Fibroblast of lung (primary cell): ENCODE data around the gene MAN1A1. TPM values are rescaled to one million over a fixed set of nuclear protein-coding genes. Genes with fewer than 3 reads are reported as not detected.

Experiments
- DNase-seq, 2 donors: peaks; one replicate each; pipeline versions ENCODE4 v3.0.0 to v3.0.0-alpha.2; 2010; ENCODE audit warnings: low read depth in 2 of 2
- H2AFZ ChIP-seq: 2 replicates; pipeline ENCODE4 v1.5.1; 2012; ENCODE audit warnings: low read length, control low read depth, inconsistent platforms
- H3K27ac ChIP-seq: 2 replicates; pipeline ENCODE4 v1.5.1; 2011; ENCODE audit warnings: low read length, control low read depth; ENCODE audit not compliant: insufficient read depth
- H3K27me3 ChIP-seq: 2 replicates; pipeline ENCODE4 v1.5.1; 2011; ENCODE audit warnings: mild to moderate bottlenecking, low read length; ENCODE audit not compliant: control insufficient read depth, insufficient read depth
- H3K36me3 ChIP-seq: 2 replicates; pipeline ENCODE4 v1.5.1; 2011; ENCODE audit warnings: low read length; ENCODE audit not compliant: control insufficient read depth, insufficient read depth
- H3K4me1 ChIP-seq: 2 replicates; pipeline ENCODE4 v1.5.1; 2011; ENCODE audit warnings: low read length; ENCODE audit not compliant: control insufficient read depth, insufficient read depth; ENCODE audit errors: extremely low read depth
- H3K4me2 ChIP-seq: 2 replicates; pipeline ENCODE4 v1.5.1; 2011; ENCODE audit warnings: low read length, control low read depth; ENCODE audit not compliant: insufficient read depth; ENCODE audit errors: extremely low read depth
- H3K4me3 ChIP-seq, 4 experiments: fragments of 200-600 bp in 1 of 4; sonication (generic) in 1 of 4; replicated peaks in 1 of 4; 2 replicates each; pipeline ENCODE4 v1.5.1; 2011 to 2016; ENCODE audit warnings: low read length in 4 of 4, low read depth in 3 of 4, mild to moderate bottlenecking in 3 of 4, control low read depth in 2 of 4, inconsistent platforms in 1 of 4, mixed read lengths in 1 of 4; ENCODE audit not compliant: insufficient read depth in 1 of 4; ENCODE audit errors: control extremely low read depth in 1 of 4
- H3K79me2 ChIP-seq: 2 replicates; pipeline ENCODE4 v1.5.1; 2012; ENCODE audit warnings: mild to moderate bottlenecking, low read length, inconsistent platforms; ENCODE audit not compliant: control insufficient read depth, insufficient read depth
- H3K9ac ChIP-seq: 2 replicates; pipeline ENCODE4 v1.5.1; 2011; ENCODE audit warnings: mild to moderate bottlenecking, low read length, control low read depth; ENCODE audit not compliant: insufficient read depth
- H3K9me3 ChIP-seq: 2 replicates; pipeline ENCODE4 v1.5.1; 2012; ENCODE audit warnings: low read depth, low read length; ENCODE audit not compliant: control insufficient read depth, insufficient read depth
- H4K20me1 ChIP-seq: 2 replicates; pipeline ENCODE4 v1.5.1; 2011; ENCODE audit warnings: low read length; ENCODE audit not compliant: control insufficient read depth, insufficient read depth; ENCODE audit errors: extremely low read depth
- CTCF ChIP-seq, 2 donors: IDR thresholded peaks in 1 of 2; conservative IDR thresholded peaks in 1 of 2; 1 replicate in 1 of 2; 2 replicates in 1 of 2; pipeline ENCODE4 v1.5.1; 2011 to 2012; ENCODE audit warnings: low read length in 2 of 2, control low read depth in 1 of 2, inconsistent platforms in 1 of 2, low read depth in 1 of 2, mild to moderate bottlenecking in 1 of 2
- EZH2 ChIP-seq: IDR thresholded peaks from 2 replicates; pipeline ENCODE4 v1.5.1; 2012; ENCODE audit warnings: low read length, control low read depth, mild to moderate bottlenecking; ENCODE audit errors: missing control alignments
- polyA plus RNA-seq, 2 donors: library from polyadenylated mRNA; depleted of rRNA in 1 of 2; stranded (reverse) in 1 of 2; unstranded in 1 of 2; fragments of >200 nt; gene quantifications; 2 replicates each; pipeline ENCODE4 v1.2.1, GENCODE V29; 2011 to 2012; ENCODE audit warnings: missing spikeins in 1 of 2
- total RNA-seq: library from RNA; depleted of rRNA; stranded (reverse); fragments of >200 nt; gene quantifications from 2 replicates; pipeline ENCODE4 v1.2.1, GENCODE V29; 2014

The MAN1A1 gene
- total and polyA plus RNA-seq, 2 donors (not counting 1 experiment from before 2014, with no cell fraction given) = 39.5 to 120 TPM

GRCh38 chr6:119269266-119270103, 80.1 kb downstream of the MAN1A1 start:
- Histone ChIP-seq H3K27ac (no peak overlapping the region), H3K9me3 (no peaks in the 10 kb centered on the region), H3K9ac (no peak overlapping the region), H3K27me3 (no peaks in the 10 kb centered on the region), H3K79me2 (no peaks in the 10 kb centered on the region), H3K4me2 (no peak overlapping the region), H2AFZ (no peak overlapping the region), H3K4me1 (no peaks in the 10 kb centered on the region), H4K20me1 (no peaks in the 10 kb centered on the region), H3K36me3 (no peaks in the 10 kb centered on the region), H3K4me3 (no peak overlapping the region)
- no peak for DNase-seq
- TF ChIP-seq CTCF (conservative IDR thresholded peaks at IDR 0.05 in 1 of 2, IDR thresholded peaks at IDR 0.05 in 1 of 2; ENCODE audit: low read depth in 1 of 2, low read length in 2 of 2) (no peak), EZH2 (no peak)

- no peak overlapping the region for H3K4me3 ChIP-seq
- H3K9ac ChIP-seq = no peak overlapping the region
- no peak overlapping the region for H2AFZ ChIP-seq
- no peaks in the 10 kb centered on the region for H3K79me2 ChIP-seq
- no peaks in the 10 kb centered on the region for H3K9me3 ChIP-seq
- H4K20me1 ChIP-seq = no peaks in the 10 kb centered on the region
- no peaks in the 10 kb centered on the region for H3K27me3 ChIP-seq
- no peak for DNase-seq
- TF ChIP-seq CTCF (conservative IDR thresholded peaks at IDR 0.05 in 1 of 2, IDR thresholded peaks at IDR 0.05 in 1 of 2; ENCODE audit: low read depth in 1 of 2, low read length in 2 of 2) = no peak
- no peak for TF ChIP-seq EZH2
- H3K4me1 ChIP-seq = no peaks in the 10 kb centered on the region
- no peaks in the 10 kb centered on the region for H3K36me3 ChIP-seq
- H3K27ac ChIP-seq = no peak overlapping the region
- no peak overlapping the region for H3K4me2 ChIP-seq
These were observed 82.2 kb downstream of the MAN1A1 start for GRCh38 chr6:119267126-119267905.

- no peak for DNase-seq
- no peak for TF ChIP-seq EZH2
- TF ChIP-seq CTCF (conservative IDR thresholded peaks at IDR 0.05 in 1 of 2, IDR thresholded peaks at IDR 0.05 in 1 of 2; ENCODE audit: low read depth in 1 of 2, low read length in 2 of 2) = no peak
- no peak overlapping the region for H3K4me3 ChIP-seq
These were observed 84.6 kb downstream of the MAN1A1 start for GRCh38 chr6:119264854-119265397.

More at GRCh38 chr6:119264854-119265397, 84.6 kb downstream of the MAN1A1 start:
- no peaks in the 10 kb centered on the region for H3K79me2 ChIP-seq
- H2AFZ ChIP-seq = no peak overlapping the region
- no peak overlapping the region for H3K4me2 ChIP-seq
- no peaks in the 10 kb centered on the region for H3K36me3 ChIP-seq
- no peaks in the 10 kb centered on the region for H3K9me3 ChIP-seq
- H4K20me1 ChIP-seq = no peaks in the 10 kb centered on the region
- H3K27ac ChIP-seq = no peak overlapping the region
- H3K4me1 ChIP-seq = peaks cover 2% of the 10 kb centered on the region
- H3K9ac ChIP-seq = no peak overlapping the region
- no peaks in the 10 kb centered on the region for H3K27me3 ChIP-seq
